PC-9 (cell line): Measurements from ENCODE around the gene ZNF524. TPM values are rescaled to one million over a fixed set of nuclear protein-coding genes. Genes with fewer than 3 reads are reported as not detected.

Experiments
- BruUV-seq: library from RNA; stranded (reverse); fragments of 400-500 nt; replicated peaks from 2 replicates; lab custom pipeline; 2021; lab: Mats Ljungman, UMichigan
- CTCF ChIA-PET: fragments of 300-600 bp; sonication (Branson Sonifier 250); formaldehyde crosslinking; loops from one replicate; lab custom pipeline; 2022; ENCODE audit warnings: antibody characterized with exemption; lab: Charles Lee
- POLR2A ChIA-PET: fragments of 300-600 bp; sonication (Branson Sonifier 250); formaldehyde crosslinking; loops from one replicate; lab custom pipeline; 2022; ENCODE audit warnings: antibody characterized with exemption; ENCODE audit not compliant: unreplicated experiment; lab: Charles Lee
- DNase-seq, 2 experiments: peaks; one replicate each; pipeline versions ENCODE4 v3.0.0 to v3.0.0-alpha.2; 2015 to 2022; ENCODE audit warnings: mixed read lengths in 1 of 2
- H2AFZ ChIP-seq: fragments of 200-600 bp; sonication (generic); 2 replicates; pipeline ENCODE4 v1.8.1; 2017; ENCODE audit warnings: antibody characterized with exemption
- H3F3A ChIP-seq: fragments of 200-600 bp; sonication (generic); 2 replicates; pipeline ENCODE4 v1.8.1; 2017; ENCODE audit warnings: antibody characterized with exemption, mild to moderate bottlenecking, low read depth; ENCODE audit not compliant: insufficient read depth
- H3K27ac ChIP-seq: fragments of 200-600 bp; sonication (generic); 2 replicates; pipeline ENCODE4 v1.6.1; 2016; ENCODE audit warnings: mixed run types
- H3K27me3 ChIP-seq: fragments of 200-600 bp; sonication (generic); 2 replicates; pipeline ENCODE4 v1.6.1; 2016; ENCODE audit warnings: low read depth, mixed run types; ENCODE audit not compliant: insufficient read depth
- H3K36me3 ChIP-seq: fragments of 200-600 bp; sonication (generic); 2 replicates; pipeline ENCODE4 v1.6.1; 2016; ENCODE audit warnings: low read depth, mixed run types
- H3K4me1 ChIP-seq: fragments of 200-600 bp; sonication (generic); replicated peaks from 2 replicates; pipeline ENCODE4 v1.6.1; 2016; ENCODE audit warnings: mixed run types; ENCODE audit not compliant: insufficient read depth
- H3K4me2 ChIP-seq: fragments of 200-600 bp; sonication (generic); 2 replicates; pipeline ENCODE4 v1.6.1; 2017; ENCODE audit warnings: mixed run types
- H3K4me3 ChIP-seq: fragments of 200-600 bp; sonication (generic); 2 replicates; pipeline ENCODE4 v1.6.1; 2016; ENCODE audit warnings: mixed run types
- H3K79me2 ChIP-seq: fragments of 200-600 bp; sonication (generic); 2 replicates; pipeline ENCODE4 v1.6.1; 2017; ENCODE audit warnings: low read depth, mixed run types
- H3K9me2 ChIP-seq: fragments of 200-600 bp; sonication (generic); 2 replicates; pipeline ENCODE4 v1.8.1; 2017; ENCODE audit warnings: mild to moderate bottlenecking; ENCODE audit not compliant: insufficient read depth
- H3K9me3 ChIP-seq: fragments of 200-600 bp; sonication (generic); 2 replicates; pipeline ENCODE4 v1.8.1; 2016; ENCODE audit warnings: low read depth; ENCODE audit not compliant: insufficient read depth
- H4K20me1 ChIP-seq: fragments of 200-600 bp; sonication (generic); 2 replicates; pipeline ENCODE4 v1.8.1; 2017; ENCODE audit not compliant: insufficient read depth
- CTCF ChIP-seq: fragments of 200-600 bp; sonication (generic); conservative IDR thresholded peaks from 2 replicates; pipeline ENCODE4 v1.6.1; 2017; ENCODE audit warnings: mixed run types, antibody characterized with exemption, mild to moderate bottlenecking, moderate library complexity
- EZH2 ChIP-seq: fragments of 200-600 bp; sonication (generic); IDR thresholded peaks from 2 replicates; pipeline ENCODE4 v1.8.0; 2017; ENCODE audit warnings: antibody characterized with exemption, low read depth
- intact Hi-C: fragments of 100-400 bp; cut with micrococcal nuclease; formaldehyde crosslinking; loops from one replicate; pipeline ENCODE4 v1.10.0; 2022; ENCODE audit not compliant: unreplicated experiment
- total RNA-seq: library from RNA; stranded (reverse); gene quantifications from 2 replicates; pipeline ENCODE4 v1.2.3, GENCODE V29; 2021

The ZNF524 gene
- total RNA-seq, 1 experiment from 2014 or later = 30.0 TPM

DNA sequence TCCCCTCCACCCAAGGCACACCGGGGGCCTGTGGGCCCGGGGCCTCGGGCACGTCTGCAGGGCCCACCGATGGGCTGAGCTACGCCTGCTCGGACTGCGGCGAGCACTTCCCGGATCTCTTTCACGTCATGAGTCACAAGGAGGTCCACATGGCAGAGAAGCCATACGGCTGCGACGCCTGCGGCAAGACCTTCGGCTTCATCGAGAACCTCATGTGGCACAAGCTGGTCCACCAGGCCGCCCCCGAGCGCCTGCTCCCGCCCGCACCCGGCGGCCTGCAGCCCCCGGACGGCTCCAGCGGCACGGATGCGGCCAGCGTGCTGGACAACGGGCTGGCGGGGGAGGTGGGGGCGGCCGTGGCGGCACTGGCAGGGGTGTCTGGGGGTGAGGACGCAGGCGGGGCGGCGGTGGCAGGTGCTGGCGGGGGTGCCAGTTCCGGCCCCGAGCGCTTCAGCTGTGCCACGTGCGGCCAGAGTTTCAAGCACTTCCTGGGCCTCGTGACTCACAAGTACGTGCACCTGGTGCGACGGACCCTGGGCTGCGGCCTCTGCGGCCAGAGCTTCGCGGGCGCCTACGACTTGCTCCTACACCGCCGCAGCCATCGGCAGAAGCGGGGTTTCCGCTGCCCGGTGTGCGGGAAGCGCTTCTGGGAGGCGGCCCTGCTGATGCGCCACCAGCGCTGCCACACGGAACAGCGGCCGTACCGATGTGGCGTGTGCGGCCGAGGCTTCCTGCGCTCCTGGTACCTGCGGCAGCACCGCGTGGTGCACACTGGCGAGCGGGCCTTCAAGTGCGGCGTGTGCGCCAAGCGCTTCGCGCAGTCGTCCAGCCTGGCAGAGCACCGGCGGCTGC lies 15.7 kb downstream of the ZNF524 start:
- ChIA-PET CTCF (no interaction called here), POLR2A (no interaction called here)
- no peaks in the 10 kb centered on the region for H3K9me2 ChIP-seq
- H3K4me3 ChIP-seq = no peak overlapping the region
- no peak overlapping the region for H3K27ac ChIP-seq
- DNase-seq = peak in 1 of 2 experiments; percentile 30
- peaks cover 3% of the 10 kb centered on the region; the same call in 1 of the 2 replicates for H3K36me3 ChIP-seq
- H3F3A ChIP-seq = peaks cover 39% of the 10 kb centered on the region
- peaks cover 14% of the 10 kb centered on the region for H4K20me1 ChIP-seq
- no peaks in the 10 kb centered on the region for H3K27me3 ChIP-seq
- H2AFZ ChIP-seq = no peak overlapping the region
- no peaks in the 10 kb centered on the region for H3K79me2 ChIP-seq
- TF ChIP-seq EZH2 (no peak), CTCF (no peak)
- no peak overlapping the region for H3K4me2 ChIP-seq
- intact Hi-C loops = no loop called here
- no TSS peak for BruUV-seq
- no peaks in the 10 kb centered on the region for H3K9me3 ChIP-seq
- H3K4me1 ChIP-seq = no peaks in the 10 kb centered on the region

DNA sequence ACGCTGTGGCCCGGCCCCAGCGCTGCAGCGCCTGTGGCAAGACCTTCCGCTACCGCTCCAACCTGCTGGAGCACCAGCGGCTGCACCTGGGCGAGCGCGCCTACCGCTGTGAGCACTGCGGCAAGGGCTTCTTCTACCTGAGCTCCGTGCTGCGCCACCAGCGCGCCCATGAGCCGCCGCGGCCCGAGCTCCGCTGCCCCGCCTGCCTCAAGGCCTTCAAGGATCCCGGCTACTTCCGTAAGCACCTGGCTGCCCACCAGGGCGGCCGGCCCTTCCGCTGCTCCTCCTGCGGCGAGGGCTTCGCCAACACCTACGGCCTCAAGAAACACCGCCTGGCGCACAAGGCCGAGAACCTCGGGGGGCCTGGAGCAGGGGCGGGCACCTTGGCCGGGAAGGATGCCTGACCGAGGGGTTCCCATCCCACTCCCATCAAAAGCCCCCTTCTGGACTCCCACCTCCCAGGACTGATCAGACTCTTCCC lies 16.3 kb downstream of the ZNF524 start:
- H3K9me2 ChIP-seq = no peaks in the 10 kb centered on the region
- H3K4me2 ChIP-seq = no peak overlapping the region
- H3K4me3 ChIP-seq = no peak overlapping the region
- TF ChIP-seq CTCF = no peak
- TF ChIP-seq EZH2 = no peak
- no peaks in the 10 kb centered on the region for H3K27me3 ChIP-seq
- H3K9me3 ChIP-seq = no peaks in the 10 kb centered on the region
- CTCF ChIA-PET = no interaction called here
- H3K79me2 ChIP-seq = no peaks in the 10 kb centered on the region
- peaks cover 14% of the 10 kb centered on the region for H4K20me1 ChIP-seq
- BruUV-seq = no TSS peak
- H3K27ac ChIP-seq = no peak overlapping the region
- no peak for DNase-seq
- H2AFZ ChIP-seq = no peak overlapping the region
- intact Hi-C loops = no loop called here
- peaks cover 39% of the 10 kb centered on the region for H3F3A ChIP-seq
- POLR2A ChIA-PET = interaction anchor here (0.5 kb wide), 1 partner anchor 11 kb away, joined by 4 read pairs; the partner anchor contains the start of gene ZNF865
- peaks cover 3% of the 10 kb centered on the region; the same call in 1 of the 2 replicates for H3K36me3 ChIP-seq
- no peaks in the 10 kb centered on the region for H3K4me1 ChIP-seq

DNA sequence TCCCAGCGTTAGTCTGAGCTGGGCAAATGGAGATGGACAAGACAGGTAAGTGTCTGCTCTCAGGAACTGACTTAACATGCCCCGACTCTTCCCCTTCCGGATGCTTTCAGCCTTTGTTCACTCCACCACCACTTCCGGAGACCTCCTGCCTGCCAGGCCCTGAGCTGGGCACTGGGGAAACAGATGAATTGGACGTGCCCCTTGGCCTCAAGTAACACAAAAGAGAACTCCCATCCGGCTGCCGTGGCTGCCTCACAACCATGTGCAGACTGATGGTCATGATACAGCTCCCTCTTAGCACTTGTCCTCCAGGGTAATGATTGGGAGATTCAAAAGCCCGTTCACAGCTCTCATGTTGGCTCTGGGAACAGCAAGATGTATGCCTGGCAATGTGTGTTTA lies 17.3 kb downstream of the ZNF524 start:
- no peak for DNase-seq
- intact Hi-C loops = no loop called here
- H3K4me1 ChIP-seq = no peaks in the 10 kb centered on the region
- BruUV-seq = no TSS peak
- no peaks in the 10 kb centered on the region for H3K9me3 ChIP-seq
- H3K79me2 ChIP-seq = no peaks in the 10 kb centered on the region
- no peaks in the 10 kb centered on the region for H3K27me3 ChIP-seq
- peaks cover 3% of the 10 kb centered on the region; the same call in 1 of the 2 replicates for H3K36me3 ChIP-seq
- POLR2A ChIA-PET = no interaction called here
- H2AFZ ChIP-seq = no peak overlapping the region
- no peaks in the 10 kb centered on the region for H3K9me2 ChIP-seq
- peaks cover 9% of the 10 kb centered on the region for H4K20me1 ChIP-seq
- CTCF ChIA-PET = interaction anchor here (0.5 kb wide), 1 partner anchor 561 kb away, joined by 4 read pairs; no protein-coding TSS in a partner anchor
- no peak for TF ChIP-seq CTCF
- no peak for TF ChIP-seq EZH2
- H3K4me3 ChIP-seq = no peak overlapping the region
- H3K4me2 ChIP-seq = no peak overlapping the region
- peaks cover 31% of the 10 kb centered on the region for H3F3A ChIP-seq
- no peak overlapping the region for H3K27ac ChIP-seq
